Tibial artery (tissue), 4 donors: ENCODE data around the gene ANKIB1.

Experiments
- DNase-seq, 2 donors: peaks; one replicate each; pipeline ENCODE4 v3.0.0-alpha.2; 2019
- H3K27ac ChIP-seq, 2 donors: fragments of 200-600 bp; sonication (generic) in 1 of 2; 1 replicate in 1 of 2; 2 replicates in 1 of 2; pipeline ENCODE4 v1.5.1; 2018 to 2019; ENCODE audit warnings: mild to moderate bottlenecking in 1 of 2
- H3K27me3 ChIP-seq, 2 donors: fragments of 200-600 bp; sonication (generic) in 1 of 2; one replicate each; pipeline versions ENCODE4 v1.5.1 to v1.6.0; 2016 to 2019
- H3K36me3 ChIP-seq, 3 donors: fragments of 200-600 bp; sonication (generic) in 2 of 3; one replicate each; pipeline ENCODE4 v1.5.1; 2016 to 2019; ENCODE audit warnings: mild to moderate bottlenecking in 2 of 3
- H3K4me1 ChIP-seq, 4 donors: fragments of 200-600 bp; sonication (generic) in 2 of 4; 1 replicate in 3 of 4; 2 replicates in 1 of 4; pipeline ENCODE4 v1.5.1; 2016 to 2019
- H3K4me3 ChIP-seq, 2 donors: fragments of 200-600 bp; sonication (generic) in 1 of 2; 1 replicate in 1 of 2; 2 replicates in 1 of 2; pipeline ENCODE4 v1.5.1; 2018 to 2019; ENCODE audit warnings: mild to moderate bottlenecking in 2 of 2
- H3K9me3 ChIP-seq, 3 donors: fragments of 200-600 bp; sonication (generic) in 1 of 3; one replicate each; pipeline ENCODE4 v1.5.1; 2016 to 2019
- CTCF ChIP-seq, 2 experiments: fragments of 200-600 bp in 1 of 2; fragments of 450-650 bp in 1 of 2; IDR thresholded peaks; one replicate each; pipeline ENCODE4 v1.5.1; 2017 to 2019; ENCODE audit warnings: antibody characterized with exemption in 2 of 2, mild to moderate bottlenecking in 1 of 2, moderate library complexity in 1 of 2
- intact Hi-C: fragments of 100-400 bp; cut with DNase I; formaldehyde crosslinking; loops from one replicate; pipeline ENCODE4 v1.15.0; 2023; ENCODE audit warnings: low total_unique reads

Gene ANKIB1

DNA sequence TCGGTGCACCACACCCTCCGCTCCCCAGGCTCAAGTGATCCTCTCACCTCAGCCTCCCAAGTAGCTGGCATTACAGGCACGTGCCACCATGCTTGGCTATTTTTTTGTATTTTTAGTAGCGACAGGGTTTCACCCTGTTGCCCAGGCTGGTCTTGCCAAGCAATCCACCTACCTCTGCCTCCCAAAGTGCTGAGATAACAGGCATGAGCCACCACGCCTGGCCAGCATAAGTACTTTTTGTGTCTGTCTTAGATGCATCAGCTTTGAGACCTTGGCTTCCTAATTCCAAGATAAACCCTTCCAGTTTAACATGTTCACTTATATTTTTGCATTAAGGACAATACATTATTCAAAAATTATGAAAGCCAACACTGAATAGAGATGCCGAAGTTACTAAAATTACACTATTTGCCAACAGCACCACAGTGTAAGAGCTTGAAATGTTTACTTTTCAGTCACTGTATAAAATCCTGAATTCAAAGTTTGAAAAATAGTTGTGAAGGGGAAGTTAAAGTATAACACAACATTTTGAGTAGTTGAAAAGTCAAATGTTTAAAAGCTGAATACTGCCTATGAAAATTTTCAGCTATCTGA, 36.5 kb downstream of the ANKIB1 start:
- H3K27ac ChIP-seq: peak overlapping the region in 1 of 2 donors; percentile 10
- H3K9me3 ChIP-seq: no peaks in the 10 kb centered on the region
- H3K4me1 ChIP-seq: peaks cover 0 to 54% (median 23%) of the 10 kb centered on the region in 4 donors
- no peaks in the 10 kb centered on the region for H3K36me3 ChIP-seq
- TF ChIP-seq CTCF (IDR thresholded peaks at IDR 0.05): no peak
- H3K4me3 ChIP-seq: no peak overlapping the region
- DNase-seq: no peak
- no peaks in the 10 kb centered on the region for H3K27me3 ChIP-seq
- intact Hi-C loops: no loop called here

DNA sequence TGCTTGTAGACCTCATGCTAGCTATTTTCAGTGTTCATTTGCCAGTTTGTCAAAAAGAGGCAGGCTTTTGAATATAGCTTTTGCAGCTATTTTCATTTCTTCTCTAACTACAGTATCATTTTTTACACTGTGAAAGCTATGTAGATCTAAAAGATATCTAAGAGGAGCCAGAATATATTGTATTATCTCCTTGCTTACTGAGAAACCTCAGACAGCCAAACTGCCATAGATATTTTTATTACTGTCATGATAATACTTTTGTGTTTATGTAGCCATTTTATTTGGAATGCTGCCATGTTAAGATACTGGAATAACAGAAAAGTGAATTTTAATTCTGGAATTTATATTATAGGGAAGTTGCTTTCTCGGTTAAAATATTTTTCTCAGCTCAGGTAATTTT, 37.2 kb downstream of the ANKIB1 start:
- peaks cover 0 to 50% (median 23%) of the 10 kb centered on the region in 4 donors for H3K4me1 ChIP-seq
- DNase-seq: no peak

DNA sequence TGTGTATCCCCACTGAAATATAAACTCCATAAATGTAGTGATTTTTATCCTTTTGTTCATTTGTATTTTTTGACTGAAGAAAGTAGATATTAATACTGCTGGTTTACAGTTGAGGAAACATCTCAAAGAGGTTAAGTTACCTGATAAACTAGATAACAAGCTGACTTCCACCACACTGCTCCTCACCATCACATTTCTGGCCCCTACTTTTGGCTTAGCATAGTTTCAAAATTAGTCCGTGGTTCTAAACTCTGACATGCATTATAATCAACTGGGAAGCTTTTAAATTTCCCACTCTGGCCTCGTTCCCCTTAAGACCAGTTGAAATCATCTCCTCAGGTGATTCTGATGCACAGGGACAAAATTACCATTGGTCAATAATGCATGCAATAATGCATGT, 43.5 kb downstream of the ANKIB1 start:
- Histone ChIP-seq H3K4me1 (peaks cover 0 to 13% (median 2%) of the 10 kb centered on the region in 4 donors), H3K9me3 (no peaks in the 10 kb centered on the region), H3K4me3 (no peak overlapping the region), H3K27ac (no peak overlapping the region), H3K36me3 (no peaks in the 10 kb centered on the region), H3K27me3 (no peaks in the 10 kb centered on the region)
- no peak for DNase-seq
- no peak for TF ChIP-seq CTCF (IDR thresholded peaks at IDR 0.05)
- intact Hi-C loops: no loop called here

More for the DNA sequence above, 37.2 kb downstream of the ANKIB1 start:
- Histone ChIP-seq H3K27ac (peak overlapping the region in 1 of 2 donors; percentile 10), H3K27me3 (no peaks in the 10 kb centered on the region), H3K36me3 (no peaks in the 10 kb centered on the region), H3K9me3 (no peaks in the 10 kb centered on the region), H3K4me3 (no peak overlapping the region)
- intact Hi-C loops: no loop called here
- TF ChIP-seq CTCF (IDR thresholded peaks at IDR 0.05): no peak

DNA sequence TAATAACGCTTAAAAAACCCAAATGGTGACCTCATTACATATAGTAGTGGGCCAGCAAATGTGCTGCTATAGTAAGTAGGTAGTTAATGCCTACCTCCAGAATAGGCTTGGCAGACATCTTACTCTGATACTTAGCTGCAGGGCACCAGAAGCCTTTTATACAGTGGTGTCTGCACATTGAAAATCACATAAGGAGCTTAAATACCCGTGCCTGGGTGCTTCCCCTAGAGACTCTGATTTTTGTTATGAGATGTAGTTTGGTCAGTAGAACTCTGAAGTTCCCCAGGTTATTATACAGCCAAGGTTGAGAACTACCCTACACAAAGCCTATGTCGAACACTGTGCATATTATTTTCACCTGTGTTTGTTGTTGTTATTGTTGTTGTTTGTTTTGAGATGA, 47.2 kb downstream of the ANKIB1 start:
- Histone ChIP-seq H3K9me3 (no peaks in the 10 kb centered on the region), H3K27ac (no peak overlapping the region), H3K4me3 (no peak overlapping the region), H3K36me3 (no peaks in the 10 kb centered on the region), H3K27me3 (no peaks in the 10 kb centered on the region), H3K4me1 (peaks cover 0 to 32% (median 2%) of the 10 kb centered on the region in 4 donors)
- no peak for DNase-seq
- intact Hi-C loops: loop anchor here (5.0 to 10.0 kb wide), 2 partner anchors 36 to 1838 kb away; no protein-coding TSS in a partner anchor
- TF ChIP-seq CTCF (IDR thresholded peaks at IDR 0.05): no peak

DNA sequence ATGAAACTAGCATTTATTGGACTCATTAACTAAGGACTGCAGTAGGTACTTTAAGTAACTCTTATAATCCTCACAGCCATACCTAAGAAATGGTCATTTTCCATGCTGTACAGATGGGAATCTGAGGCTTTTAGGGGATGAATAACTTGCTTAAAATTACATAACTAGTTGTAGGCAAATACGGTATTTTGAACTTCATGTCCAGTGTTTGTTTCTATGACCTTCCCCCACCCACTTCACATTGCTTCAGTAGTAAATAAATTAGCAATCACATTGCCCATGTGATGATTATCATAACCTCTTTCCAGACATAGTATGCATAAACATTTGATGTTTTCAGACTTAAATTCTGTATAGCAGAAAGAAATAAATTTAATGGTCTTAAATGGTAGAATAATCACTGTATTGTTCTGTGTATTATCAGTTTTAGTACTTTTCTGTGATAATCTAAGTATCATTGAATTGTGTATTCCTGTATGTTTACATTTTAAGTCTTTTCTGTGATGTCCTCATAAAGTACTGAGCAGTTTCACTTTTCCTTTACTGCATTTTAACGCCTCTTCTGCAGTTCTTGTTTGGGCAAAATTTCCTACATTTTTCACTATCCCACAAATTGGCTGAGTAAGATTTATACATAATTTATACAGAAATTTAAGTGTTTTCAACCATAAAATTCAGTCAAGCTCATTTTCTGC, 48.3 kb downstream of the ANKIB1 start:
- no peak for TF ChIP-seq CTCF (IDR thresholded peaks at IDR 0.05)
- Histone ChIP-seq H3K9me3 (no peaks in the 10 kb centered on the region), H3K27ac (peak overlapping the region; percentile 0 to 25), H3K4me1 (peaks cover 0 to 32% (median 2%) of the 10 kb centered on the region in 4 donors), H3K4me3 (peak overlapping the region; percentile 16 to 22), H3K27me3 (no peaks in the 10 kb centered on the region), H3K36me3 (no peaks in the 10 kb centered on the region)
- intact Hi-C loops: loop anchor here (5.0 to 10.0 kb wide), 2 partner anchors 37 to 1839 kb away; no protein-coding TSS in a partner anchor
- DNase-seq: no peak
